Keratinocyte (primary cell): ENCODE measurements around the gene CCDC141. TPM values are rescaled to one million over a fixed set of nuclear protein-coding genes. Genes with fewer than 3 reads are reported as not detected.

ENCODE experiments used
- DNase-seq: peaks from one replicate; pipeline ENCODE4 v3.0.0-alpha.2; 2011; ENCODE audit warnings: low read depth, missing footprints, low spot score
- FAIRE-seq: peaks from 2 replicates; lab custom pipeline; 2011; peaks lifted over from hg19 to GRCh38; lab: Jason Lieb, UNC
- H2AFZ ChIP-seq: 2 replicates; pipeline ENCODE4 v1.6.0; 2012; ENCODE audit warnings: low read length, control low read depth, inconsistent platforms; ENCODE audit not compliant: control insufficient read depth
- H3K27ac ChIP-seq: 2 replicates; pipeline ENCODE4 v1.5.1; 2011; ENCODE audit warnings: low read length; ENCODE audit not compliant: control insufficient read depth, insufficient read depth
- H3K27me3 ChIP-seq: 3 replicates; pipeline ENCODE4 v1.6.0; 2011; ENCODE audit warnings: low read length; ENCODE audit not compliant: control insufficient read depth, insufficient read depth; ENCODE audit errors: extremely low read depth
- H3K36me3 ChIP-seq, 2 experiments: 2 replicates in 1 of 2; 3 replicates in 1 of 2; pipeline ENCODE4 v1.5.1; 2011; ENCODE audit warnings: low read length in 2 of 2, mild to moderate bottlenecking in 1 of 2; ENCODE audit not compliant: control insufficient read depth in 2 of 2, insufficient read depth in 2 of 2; ENCODE audit errors: extremely low read depth in 1 of 2
- H3K4me1 ChIP-seq: 3 replicates; pipeline ENCODE4 v1.5.1; 2011; ENCODE audit warnings: low read length; ENCODE audit not compliant: control insufficient read depth, insufficient read depth; ENCODE audit errors: extremely low read depth
- H3K4me2 ChIP-seq: 3 replicates; pipeline ENCODE4 v1.6.0; 2011; ENCODE audit warnings: low read depth, low read length; ENCODE audit not compliant: control insufficient read depth, insufficient read depth; ENCODE audit errors: extremely low read depth
- H3K4me3 ChIP-seq, 3 experiments: fragments of 200-600 bp in 1 of 3; sonication (generic) in 1 of 3; 2 replicates in 2 of 3; 3 replicates in 1 of 3; pipeline ENCODE4 v1.5.1; 2011 to 2016; ENCODE audit warnings: low read length in 3 of 3, mild to moderate bottlenecking in 3 of 3, control low read depth in 2 of 3, inconsistent platforms in 1 of 3, low read depth in 1 of 3, mixed read lengths in 1 of 3, mixed run types in 1 of 3, moderate library complexity in 1 of 3; ENCODE audit not compliant: control insufficient read depth in 2 of 3, insufficient read depth in 2 of 3; ENCODE audit errors: extremely low read depth in 1 of 3
- H3K79me2 ChIP-seq: 2 replicates; pipeline ENCODE4 v1.6.0; 2012; ENCODE audit warnings: low read length; ENCODE audit not compliant: control insufficient read depth, insufficient read depth
- H3K9ac ChIP-seq: 3 replicates; pipeline ENCODE4 v1.6.0; 2011; ENCODE audit warnings: low read length; ENCODE audit not compliant: control insufficient read depth, insufficient read depth; ENCODE audit errors: extremely low read depth
- H3K9me1 ChIP-seq: 3 replicates; pipeline ENCODE4 v1.6.0; 2011; ENCODE audit warnings: low read length; ENCODE audit not compliant: control insufficient read depth, insufficient read depth; ENCODE audit errors: extremely low read depth
- H3K9me3 ChIP-seq: 2 replicates; pipeline ENCODE4 v1.5.1; 2012; ENCODE audit warnings: low read depth, low read length; ENCODE audit not compliant: control insufficient read depth
- H4K20me1 ChIP-seq: 3 replicates; pipeline ENCODE4 v1.6.0; 2011; ENCODE audit warnings: low read length; ENCODE audit not compliant: control insufficient read depth, insufficient read depth; ENCODE audit errors: extremely low read depth
- CTCF ChIP-seq, 3 experiments: IDR thresholded peaks in 1 of 3; conservative IDR thresholded peaks in 1 of 3; optimal IDR thresholded peaks in 1 of 3; 2 replicates in 2 of 3; 3 replicates in 1 of 3; pipeline versions ENCODE3 to v1.5.1; 2011; ENCODE audit warnings: low read length in 3 of 3, mild to moderate bottlenecking in 3 of 3, moderate library complexity in 2 of 3, control low read depth in 1 of 3, inconsistent platforms in 1 of 3; ENCODE audit not compliant: insufficient read depth in 2 of 3; ENCODE audit errors: extremely low read depth in 1 of 3
- EZH2 ChIP-seq: IDR thresholded peaks from one replicate; pipeline ENCODE4 v1.6.1; 2012; ENCODE audit warnings: inconsistent platforms, mild to moderate bottlenecking, low read length, moderate library complexity
- dilution Hi-C: fragments of 300-500 bp; cut with MboI; formaldehyde crosslinking; loops from one replicate; pipeline ENCODE4 v1.7.0; 2020; ENCODE audit warnings: low sequenced_read_pairs; ENCODE audit not compliant: extremely low pct_ligation_motif_present
- polyA plus RNA-seq, 5 experiments: library from polyadenylated mRNA; depleted of rRNA in 3 of 5; stranded (reverse) in 3 of 5; stranded (forward) in 1 of 5; unstranded in 1 of 5; fragments of >200 nt; gene quantifications; 1 replicate in 1 of 5; 2 replicates in 3 of 5; 3 replicates in 1 of 5; pipeline versions ENCODE4 v1.2.1 to v1.2.3, GENCODE V29; 2011 to 2012; ENCODE audit warnings: missing spikeins in 2 of 5, low read depth in 1 of 5, low replicate concordance in 1 of 5

Gene CCDC141
- polyA plus RNA-seq, 1 donor (not counting 4 experiments of a cell fraction or from before 2014, with no cell fraction given) = not detected

- Histone ChIP-seq H4K20me1 (no peaks in the 10 kb centered on the region), H3K9me3 (no peaks in the 10 kb centered on the region), H3K79me2 (no peaks in the 10 kb centered on the region), H3K36me3 (no peaks in the 10 kb centered on the region), H3K27me3 (no peaks in the 10 kb centered on the region), H3K9me1 (no peaks in the 10 kb centered on the region), H2AFZ (no peak overlapping the region), H3K4me1 (peaks cover 8% of the 10 kb centered on the region), H3K4me3 (no peak overlapping the region), H3K27ac (no peak overlapping the region), H3K9ac (no peak overlapping the region), H3K4me2 (no peak overlapping the region)
- TF ChIP-seq CTCF (optimal IDR thresholded peaks at IDR 0.05 in 1 of 3, IDR thresholded peaks at IDR 0.05 in 1 of 3, conservative IDR thresholded peaks at IDR 0.05 in 1 of 3; ENCODE audit: extremely low read depth in 1 of 3, insufficient read depth in 2 of 3, low read length in 3 of 3) (no peak), EZH2 (no peak)
- no peak for FAIRE-seq
- dilution Hi-C loops = no loop called here
- DNase-seq = no peak
Measured at GRCh38 chr2:178859730-178860129, 190.2 kb downstream of the CCDC141 start.

- Histone ChIP-seq H3K9me1 (no peaks in the 10 kb centered on the region), H3K9me3 (no peaks in the 10 kb centered on the region), H2AFZ (no peak overlapping the region), H3K27ac (no peak overlapping the region), H3K9ac (no peak overlapping the region), H3K4me2 (no peak overlapping the region), H3K27me3 (no peaks in the 10 kb centered on the region), H3K4me3 (no peak overlapping the region), H3K4me1 (peaks cover 6% of the 10 kb centered on the region), H3K36me3 (no peaks in the 10 kb centered on the region), H4K20me1 (no peaks in the 10 kb centered on the region), H3K79me2 (no peaks in the 10 kb centered on the region)
- dilution Hi-C loops = no loop called here
- TF ChIP-seq EZH2 (no peak), CTCF (optimal IDR thresholded peaks at IDR 0.05 in 1 of 3, IDR thresholded peaks at IDR 0.05 in 1 of 3, conservative IDR thresholded peaks at IDR 0.05 in 1 of 3; ENCODE audit: extremely low read depth in 1 of 3, insufficient read depth in 2 of 3, low read length in 3 of 3) (no peak)
- no peak for DNase-seq
- no peak for FAIRE-seq
Measured at GRCh38 chr2:178858896-178859625, 190.9 kb downstream of the CCDC141 start.
